HG02571 (cell line): ENCODE data around the gene SLC15A2.

Experiments used
- ATAC-seq: cut with Tn5 transposase; IDR thresholded peaks from one replicate; pipeline ENCODE4 v1.9.1; 2021; ENCODE audit warnings: mild to moderate bottlenecking, moderate library complexity; ENCODE audit not compliant: unreplicated experiment

Gene SLC15A2

GRCh38 chr3:121979734-121980449 is 85.7 kb downstream of the SLC15A2 start:
- no peak for ATAC-seq

- no peak for ATAC-seq
Observed at GRCh38 chr3:121980450-121980796, 86.2 kb downstream of the SLC15A2 start.

GRCh38 chr3:121981473-121981872 is 87.3 kb downstream of the SLC15A2 start:
- no peak for ATAC-seq

GRCh38 chr3:121985846-121986245 is 91.6 kb downstream of the SLC15A2 start:
- no peak for ATAC-seq

GRCh38 chr3:121988146-121988545 is 93.9 kb downstream of the SLC15A2 start:
- ATAC-seq, result no peak

GRCh38 chr3:121989943-121990342 is 95.7 kb downstream of the SLC15A2 start:
- no peak for ATAC-seq

GRCh38 chr3:121992601-121993560 is 98.7 kb downstream of the SLC15A2 start:
- peak; percentile 71 for ATAC-seq
